Omental fat pad (tissue), 4 donors: ENCODE data around the gene DAB2. TPM values are rescaled to one million over a fixed set of nuclear protein-coding genes. Genes with fewer than 3 reads are reported as not detected.

ENCODE experiments used
- ATAC-seq: fragments of 150-250 bp; one replicate; pipeline ENCODE4 v1.9.1; 2016; ENCODE audit warnings: mild to moderate bottlenecking, moderate library complexity; ENCODE audit not compliant: low FRiP score
- DNase-seq: peaks from one replicate; pipeline ENCODE4 v3.0.0-alpha.2; 2019; ENCODE audit warnings: low spot score
- total RNA-seq, 4 donors: library from RNA; depleted of rRNA; stranded (reverse); fragments of >200 nt; gene quantifications; one replicate each; pipeline ENCODE4 v1.1.0, GENCODE V29; 2016
- TF ChIP-seq, protein P1 (sequence below), 3 donors: fragments of 450-650 bp; IDR thresholded peaks; one replicate each; pipeline ENCODE4 v1.5.1; 2016 to 2017; ENCODE audit warnings: antibody characterized with exemption in 3 of 3, mild to moderate bottlenecking in 3 of 3, moderate library complexity in 2 of 3

The DAB2 gene
- total RNA-seq, 4 donors from 2014 or later: 141 to 255 (median 171) TPM

DNA sequence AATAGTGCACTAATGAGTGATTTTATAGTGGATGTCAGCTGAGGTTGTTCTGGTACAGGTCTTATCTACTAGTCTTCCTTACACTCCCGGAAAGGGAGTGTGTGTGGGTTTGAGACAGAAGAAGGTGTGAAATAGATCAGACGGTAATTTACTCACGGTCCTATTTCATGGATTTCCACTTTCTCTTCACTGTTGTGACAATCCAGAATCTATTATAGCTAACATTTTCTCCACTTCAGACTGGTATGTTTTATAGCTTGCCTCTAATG lies 53.5 kb downstream of the DAB2 start:
- ATAC-seq (peak; percentile 25), DNase-seq (no peak)
- TF ChIP-seq, protein P1, sequence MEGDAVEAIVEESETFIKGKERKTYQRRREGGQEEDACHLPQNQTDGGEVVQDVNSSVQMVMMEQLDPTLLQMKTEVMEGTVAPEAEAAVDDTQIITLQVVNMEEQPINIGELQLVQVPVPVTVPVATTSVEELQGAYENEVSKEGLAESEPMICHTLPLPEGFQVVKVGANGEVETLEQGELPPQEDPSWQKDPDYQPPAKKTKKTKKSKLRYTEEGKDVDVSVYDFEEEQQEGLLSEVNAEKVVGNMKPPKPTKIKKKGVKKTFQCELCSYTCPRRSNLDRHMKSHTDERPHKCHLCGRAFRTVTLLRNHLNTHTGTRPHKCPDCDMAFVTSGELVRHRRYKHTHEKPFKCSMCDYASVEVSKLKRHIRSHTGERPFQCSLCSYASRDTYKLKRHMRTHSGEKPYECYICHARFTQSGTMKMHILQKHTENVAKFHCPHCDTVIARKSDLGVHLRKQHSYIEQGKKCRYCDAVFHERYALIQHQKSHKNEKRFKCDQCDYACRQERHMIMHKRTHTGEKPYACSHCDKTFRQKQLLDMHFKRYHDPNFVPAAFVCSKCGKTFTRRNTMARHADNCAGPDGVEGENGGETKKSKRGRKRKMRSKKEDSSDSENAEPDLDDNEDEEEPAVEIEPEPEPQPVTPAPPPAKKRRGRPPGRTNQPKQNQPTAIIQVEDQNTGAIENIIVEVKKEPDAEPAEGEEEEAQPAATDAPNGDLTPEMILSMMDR (IDR thresholded peaks at IDR 0.05): no peak

DNA sequence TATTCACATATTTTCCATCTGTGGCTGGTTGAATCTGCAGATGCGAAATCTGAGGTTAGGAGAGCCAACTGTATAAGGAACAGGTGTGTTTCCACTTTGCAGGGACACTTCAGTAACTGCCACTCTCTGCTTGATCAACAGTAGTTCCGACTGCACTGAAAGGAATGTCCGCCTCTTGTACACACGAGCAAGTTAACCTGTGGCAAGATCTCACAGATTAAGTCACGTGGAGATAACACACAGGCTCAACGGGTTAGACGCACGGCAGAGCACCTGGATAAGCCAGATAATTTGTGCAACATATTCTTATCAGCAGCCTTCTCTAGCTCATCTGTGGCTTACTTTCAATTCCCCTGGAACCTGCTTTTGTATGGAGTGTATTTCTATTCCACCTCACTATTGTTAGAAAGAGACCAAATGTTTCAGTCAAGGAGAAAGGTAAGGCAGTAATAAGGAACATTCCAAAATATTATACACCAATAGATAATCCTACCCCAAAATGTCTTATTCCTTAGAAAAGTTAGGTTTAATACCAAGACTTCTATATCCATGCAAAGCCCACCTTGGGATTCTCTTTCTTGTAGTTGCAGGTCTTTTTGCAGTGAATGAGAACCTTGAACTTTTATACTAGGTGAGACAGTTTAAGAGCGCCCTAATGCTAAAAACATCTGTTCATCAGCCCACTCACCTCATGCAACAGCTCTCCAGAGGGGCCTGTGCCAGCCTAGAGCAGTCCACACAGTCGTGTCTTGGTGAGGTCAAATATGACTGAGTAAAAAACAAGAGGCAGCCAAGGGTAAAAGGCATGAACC lies 54.0 kb downstream of the DAB2 start:
- TF ChIP-seq, protein P1 (IDR thresholded peaks at IDR 0.05): no peak
- ATAC-seq (peak; percentile 55), DNase-seq (no peak)

DNA sequence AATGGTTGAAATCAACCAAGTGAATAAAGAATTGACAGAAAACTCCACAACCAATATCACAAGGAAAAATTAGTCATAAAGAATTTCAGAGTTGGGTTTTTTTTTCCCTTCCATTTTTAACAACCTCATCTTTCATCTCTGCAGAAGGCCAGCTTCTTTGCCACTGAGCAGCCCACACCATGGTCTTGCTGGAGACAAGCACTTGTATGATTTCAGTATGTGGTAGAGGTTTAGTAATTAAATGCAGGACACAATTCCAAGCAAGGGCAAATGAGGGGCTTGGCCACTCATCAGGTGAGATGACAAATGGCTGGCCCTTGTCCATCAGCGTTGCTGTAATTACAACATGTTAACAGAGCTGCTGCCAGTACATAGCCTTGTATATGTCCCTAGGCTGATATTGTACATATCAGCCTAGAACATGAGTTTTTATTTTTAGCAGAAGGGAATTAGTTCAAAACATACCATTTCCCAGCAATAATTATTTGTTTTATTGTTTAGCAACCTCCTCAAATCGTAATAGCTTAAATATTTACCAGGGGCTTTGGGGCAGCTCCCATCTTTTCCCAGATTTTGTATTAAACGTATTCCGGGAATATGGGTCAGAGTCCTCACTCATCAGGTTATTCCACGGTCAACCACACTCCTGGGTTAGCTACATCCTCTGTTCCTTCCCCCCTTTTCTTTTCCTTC lies 55.5 kb downstream of the DAB2 start:
- DNase-seq: no peak
- TF ChIP-seq, protein P1 (IDR thresholded peaks at IDR 0.05): no peak
- ATAC-seq: peak; percentile 25

DNA sequence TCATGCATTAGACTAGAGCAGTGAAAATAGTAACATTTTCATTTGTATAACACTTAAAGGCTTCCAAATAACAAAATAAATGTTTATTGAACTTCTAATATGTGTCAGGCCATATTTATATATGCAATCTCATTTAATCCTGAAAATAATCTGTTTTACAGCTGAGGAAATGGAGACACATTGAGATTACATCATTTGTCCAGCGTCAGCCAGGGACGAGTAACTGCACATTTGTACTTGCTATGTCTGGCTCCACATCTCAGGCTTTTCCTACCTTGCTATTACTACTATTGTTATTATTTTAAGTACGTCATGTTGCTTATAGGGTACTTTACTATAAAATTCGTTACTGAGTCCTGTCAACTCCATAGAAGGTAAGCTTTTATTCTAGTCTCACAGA lies 56.7 kb downstream of the DAB2 start:
- TF ChIP-seq, protein P1 (IDR thresholded peaks at IDR 0.05): no peak
- ATAC-seq (no peak), DNase-seq (no peak)

DNA sequence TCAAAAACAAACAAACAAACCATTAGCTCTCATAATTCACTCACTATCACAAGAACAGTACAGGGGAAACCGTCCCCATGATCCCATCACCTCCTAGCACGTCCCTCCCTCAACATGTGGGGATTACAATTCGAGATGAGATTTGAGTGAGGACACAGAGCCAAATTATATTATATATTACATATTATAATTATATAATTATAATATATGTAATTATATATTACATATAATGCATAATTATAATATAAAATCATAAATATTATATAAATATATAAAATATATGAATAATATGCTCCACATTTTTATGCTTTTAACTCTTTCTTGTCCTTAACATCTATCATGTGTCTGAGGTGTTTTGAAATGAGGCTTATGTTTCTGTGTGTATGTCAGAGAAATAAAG lies 57.1 kb downstream of the DAB2 start:
- ATAC-seq: no peak

DNA sequence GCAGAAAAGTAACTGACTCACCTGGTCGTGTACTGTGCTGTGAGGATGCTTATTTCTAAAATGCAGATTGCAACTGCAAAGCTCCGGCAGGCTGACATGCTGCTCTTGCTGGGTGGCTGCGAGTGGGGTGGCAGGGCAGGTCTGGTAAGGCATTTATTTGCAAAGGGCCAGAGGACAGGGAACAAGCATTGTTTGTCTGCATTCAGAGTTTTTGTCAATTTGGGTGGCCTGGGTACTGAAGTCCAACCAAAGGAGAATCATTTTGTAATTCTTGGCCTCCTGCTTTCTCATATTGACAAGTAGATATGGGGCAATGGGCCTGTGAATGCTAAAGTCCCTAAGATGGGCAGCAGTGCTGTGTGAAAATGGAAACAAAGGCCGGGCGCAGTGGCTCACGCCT lies 60.4 kb downstream of the DAB2 start, which contains the start of gene C9:
C9 (minus strand) TSS at position 129 of the 400 bp plus-strand sequence; CDS start at position 98, 31 bp downstream.
- TF ChIP-seq, protein P1 (IDR thresholded peaks at IDR 0.05): no peak
- DNase-seq (no peak), ATAC-seq (no peak)

More for the DNA sequence above, 57.1 kb downstream of the DAB2 start:
- TF ChIP-seq, protein P1 (IDR thresholded peaks at IDR 0.05): no peak
- no peak for DNase-seq

DNA sequence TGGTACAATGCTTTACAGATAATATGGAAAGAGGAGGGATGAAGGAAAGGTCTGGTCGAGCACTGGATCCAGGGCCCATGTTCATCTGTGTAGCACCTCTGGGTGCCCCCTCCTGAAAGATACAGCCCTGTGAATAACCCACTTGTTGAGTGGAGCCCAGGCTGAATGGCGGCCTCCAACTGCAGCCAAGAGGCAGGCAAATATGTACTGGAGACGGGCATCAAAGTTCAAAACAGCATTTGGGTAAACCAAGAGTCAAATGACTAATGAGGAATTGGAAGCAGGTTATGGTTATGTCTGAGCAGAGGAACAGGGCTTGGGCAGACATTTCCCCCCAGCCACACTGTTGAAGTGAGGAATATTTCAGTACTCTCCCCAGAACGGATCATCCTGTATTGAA lies 61.6 kb downstream of the DAB2 start:
- no peak for ATAC-seq
- no peak for DNase-seq
- TF ChIP-seq, protein P1 (IDR thresholded peaks at IDR 0.05): no peak
